ENCODE measurements around the gene SCN4B.

- TF ChIP-seq CTCF (IDR thresholded peaks at IDR 0.05) (no peak), POLR2AphosphoS5 (IDR thresholded peaks at IDR 0.05) (no peak), POLR2A (IDR thresholded peaks at IDR 0.05) (no peak)
Measured at GRCh38 chr11:118175993-118176777, 23.6 kb upstream of the SCN4B start, which contains the start of gene SCN2B.
